HCT116 (cell line): ENCODE results near the gene MNDA. TPM values are rescaled to one million over a fixed set of nuclear protein-coding genes. Genes with fewer than 3 reads are reported as not detected.

Experiments used
- ATAC-seq: fragments of 200-7000 bp; cut with Tn5 transposase; 2 replicates; pipeline ENCODE4 v1.9.1; 2020; ENCODE audit warnings: mild to moderate bottlenecking, moderate library complexity
- BruUV-seq: library from RNA; stranded (reverse); fragments of 400-500 nt; replicated peaks from 2 replicates; lab custom pipeline; 2021; lab: Mats Ljungman, UMichigan
- CTCF ChIA-PET: fragments of 300-600 bp; sonication (Branson Sonifier 250); formaldehyde crosslinking; loops from one replicate; lab custom pipeline; 2021; ENCODE audit warnings: antibody characterized with exemption; lab: Charles Lee
- POLR2A ChIA-PET: fragments of 300-600, 350-600 bp; sonication (Branson Sonifier 250); formaldehyde crosslinking; loops from one replicate; lab custom pipeline; 2021; ENCODE audit warnings: antibody characterized with exemption; lab: Charles Lee
- RAD21 ChIA-PET, 2 experiments: fragments of 300-600 bp; sonication (Branson Sonifier 250); formaldehyde crosslinking; loops; one replicate each; lab custom pipeline; 2023; ENCODE audit warnings: low total read pairs in 2 of 2; ENCODE audit not compliant: uncharacterized antibody in 2 of 2, unreplicated experiment in 2 of 2, low non-redundant PET in 1 of 2; lab: Charles Lee
- DNase-seq: peaks from one replicate; pipeline ENCODE4 v3.0.0-alpha.2; 2010; ENCODE audit warnings: low read depth, low spot score
- H2AFZ ChIP-seq: fragments of 200-600 bp; shearing (Covaris generic), sonication (generic); 2 replicates; pipeline ENCODE4 v1.6.1; 2017; ENCODE audit warnings: low read depth, mixed run types, mixed read lengths, antibody characterized with exemption, low read length; ENCODE audit not compliant: poor library complexity, severe bottlenecking
- H3K27ac ChIP-seq: 2 replicates; pipeline ENCODE4 v1.5.1; 2012; ENCODE audit warnings: low read depth, low read length
- H3K27me3 ChIP-seq: fragments of 200-600 bp; sonication (generic); 2 replicates; pipeline ENCODE4 v1.6.1; 2016; ENCODE audit warnings: mixed run types, low read length, mixed read lengths; ENCODE audit not compliant: insufficient read depth
- H3K36me3 ChIP-seq, 2 experiments: fragments of 200-500 bp in 1 of 2; fragments of 200-600 bp in 1 of 2; sonication (Bioruptor generic) in 1 of 2; sonication (generic) in 1 of 2; 2 replicates each; pipeline versions ENCODE4 v1.5.1 to v1.6.1; 2014 to 2016; ENCODE audit warnings: low read length in 2 of 2, inconsistent platforms in 1 of 2, mixed read lengths in 1 of 2, mixed run types in 1 of 2; ENCODE audit not compliant: insufficient read depth in 2 of 2, control insufficient read depth in 1 of 2
- H3K4me1 ChIP-seq, 2 experiments: fragments of 200-600 bp in 1 of 2; sonication (generic) in 1 of 2; 2 replicates each; pipeline versions ENCODE4 v1.5.1 to v1.6.1; 2012 to 2017; ENCODE audit warnings: low read length in 2 of 2, inconsistent platforms in 1 of 2, mild to moderate bottlenecking in 1 of 2, mixed read lengths in 1 of 2, mixed run types in 1 of 2, moderate library complexity in 1 of 2; ENCODE audit not compliant: insufficient read depth in 2 of 2, control insufficient read depth in 1 of 2
- H3K4me2 ChIP-seq: fragments of 200-600 bp; sonication (generic); 2 replicates; pipeline ENCODE4 v1.6.1; 2017; ENCODE audit warnings: mixed run types, low read length, mixed read lengths
- H3K4me3 ChIP-seq, 2 experiments: fragments of 200-600 bp in 1 of 2; sonication (generic) in 1 of 2; replicated peaks in 1 of 2; 2 replicates each; pipeline ENCODE4 v1.5.1; 2011 to 2016; ENCODE audit warnings: low read length in 2 of 2, control low read depth in 1 of 2, low read depth in 1 of 2, mild to moderate bottlenecking in 1 of 2, mixed read lengths in 1 of 2, mixed run types in 1 of 2
- H3K79me2 ChIP-seq: fragments of 200-600 bp; sonication (generic); 2 replicates; pipeline ENCODE4 v1.6.1; 2017; ENCODE audit warnings: mild to moderate bottlenecking, mixed run types, low read length, moderate library complexity, mixed read lengths; ENCODE audit not compliant: insufficient read depth
- H3K9ac ChIP-seq: fragments of 200-600 bp; sonication (generic); 2 replicates; pipeline ENCODE4 v1.6.1; 2016; ENCODE audit warnings: low read length, mixed read lengths
- H3K9me2 ChIP-seq: fragments of 200-600 bp; sonication (generic), shearing (Covaris generic); 2 replicates; pipeline ENCODE4 v1.6.1; 2017; ENCODE audit warnings: mixed run types, mild to moderate bottlenecking, moderate library complexity; ENCODE audit not compliant: insufficient read depth
- H3K9me3 ChIP-seq, 2 experiments: fragments of 200-500 bp in 1 of 2; fragments of 200-600 bp in 1 of 2; sonication (Bioruptor generic) in 1 of 2; sonication (generic) in 1 of 2; 2 replicates each; pipeline ENCODE4 v1.6.1; 2014 to 2017; ENCODE audit warnings: low read length in 2 of 2, mixed read lengths in 2 of 2, inconsistent platforms in 1 of 2, low read depth in 1 of 2, mild to moderate bottlenecking in 1 of 2, mixed run types in 1 of 2, moderate library complexity in 1 of 2; ENCODE audit not compliant: control insufficient read depth in 1 of 2, insufficient read depth in 1 of 2
- H4K20me1 ChIP-seq: fragments of 200-600 bp; sonication (generic), shearing (Covaris generic); 2 replicates; pipeline ENCODE4 v1.6.1; 2017; ENCODE audit warnings: mixed run types, mild to moderate bottlenecking, moderate library complexity; ENCODE audit not compliant: insufficient read depth
- ELF1 ChIP-seq: IDR thresholded peaks from 2 replicates; pipeline ENCODE4 v1.6.1; 2012; ENCODE audit warnings: low read depth, borderline replicate concordance
- EZH2 ChIP-seq: fragments of 200-600 bp; sonication (generic); IDR thresholded peaks from 2 replicates; pipeline ENCODE4 v1.6.1; 2017; ENCODE audit warnings: antibody characterized with exemption, mixed run types
- FOSL1 ChIP-seq: IDR thresholded peaks from 2 replicates; pipeline ENCODE4 v1.6.1; 2012; ENCODE audit warnings: low read depth
- JUND ChIP-seq: IDR thresholded peaks from 2 replicates; pipeline ENCODE4 v1.6.1; 2012
- POLR2A ChIP-seq: IDR thresholded peaks from 2 replicates; pipeline ENCODE4 v1.7.0; 2011; ENCODE audit warnings: borderline replicate concordance; ENCODE audit not compliant: insufficient read depth, insufficient read length; ENCODE audit errors: extremely low read depth
- POLR2AphosphoS5 ChIP-seq: IDR thresholded peaks from 2 replicates; pipeline ENCODE4 v1.6.1; 2011; ENCODE audit warnings: mild to moderate bottlenecking, low read depth, low read length, moderate library complexity
- REST ChIP-seq: IDR thresholded peaks from 2 replicates; pipeline ENCODE4 v1.6.1; 2012; ENCODE audit warnings: low read depth
- SIN3A ChIP-seq: IDR thresholded peaks from 2 replicates; pipeline ENCODE4 v1.6.1; 2012; ENCODE audit warnings: low read depth
- SP1 ChIP-seq: IDR thresholded peaks from 2 replicates; pipeline ENCODE4 v1.6.1; 2012; ENCODE audit warnings: low read depth
- SRF ChIP-seq: IDR thresholded peaks from 2 replicates; pipeline ENCODE4 v1.6.1; 2012; ENCODE audit warnings: low read depth
- TCF7L2 ChIP-seq: IDR thresholded peaks from 2 replicates; pipeline ENCODE4 v1.7.0; 2011; ENCODE audit warnings: borderline replicate concordance, inconsistent platforms; ENCODE audit not compliant: insufficient read depth, insufficient read length; ENCODE audit errors: extremely low read depth
- ZFX ChIP-seq: fragments of 450-650 bp; IDR thresholded peaks from 2 replicates; pipeline ENCODE4 v1.6.1; 2017
- ZNF274 ChIP-seq: fragments of 200-500 bp; sonication (Bioruptor generic); IDR thresholded peaks from 2 replicates; pipeline ENCODE4 v1.6.1; 2014; ENCODE audit warnings: mild to moderate bottlenecking, low read depth, low read length, inconsistent platforms
- intact Hi-C: fragments of 100-400 bp; cut with micrococcal nuclease; formaldehyde crosslinking; loops from 2 replicates; pipeline ENCODE4 v1.10.0; 2022
- total RNA-seq: library from RNA; stranded (reverse); gene quantifications from one replicate; pipeline ENCODE4 v1.2.1, GENCODE V29; 2021; ENCODE audit not compliant: unreplicated experiment
- TF ChIP-seq, protein P1 (sequence below), 3 experiments: fragments of 200-600 bp in 1 of 3; sonication (generic) in 1 of 3; IDR thresholded peaks in 2 of 3; conservative IDR thresholded peaks in 1 of 3; 2 replicates each; pipeline ENCODE4 v1.5.1; 2012 to 2017; ENCODE audit warnings: low read depth in 2 of 3, low read length in 2 of 3, antibody characterized with exemption in 1 of 3, borderline replicate concordance in 1 of 3, control low read depth in 1 of 3, mild to moderate bottlenecking in 1 of 3, mixed read lengths in 1 of 3, mixed run types in 1 of 3, moderate library complexity in 1 of 3; ENCODE audit not compliant: insufficient read depth in 1 of 3

MNDA gene
- total RNA-seq, 1 experiment from 2014 or later: not detected

GRCh38 chr1:158839566-158839965 is 8.4 kb downstream of the MNDA start:
- no peak overlapping the region for H3K9ac ChIP-seq
- peaks cover 0 to 13% of the 10 kb centered on the region in 2 experiments; a peak in 1 of 4 replicates for H3K9me3 ChIP-seq
- no peak for TF ChIP-seq EZH2
- no peak for TF ChIP-seq POLR2A
- no peak for TF ChIP-seq SRF
- TF ChIP-seq, protein P1, sequence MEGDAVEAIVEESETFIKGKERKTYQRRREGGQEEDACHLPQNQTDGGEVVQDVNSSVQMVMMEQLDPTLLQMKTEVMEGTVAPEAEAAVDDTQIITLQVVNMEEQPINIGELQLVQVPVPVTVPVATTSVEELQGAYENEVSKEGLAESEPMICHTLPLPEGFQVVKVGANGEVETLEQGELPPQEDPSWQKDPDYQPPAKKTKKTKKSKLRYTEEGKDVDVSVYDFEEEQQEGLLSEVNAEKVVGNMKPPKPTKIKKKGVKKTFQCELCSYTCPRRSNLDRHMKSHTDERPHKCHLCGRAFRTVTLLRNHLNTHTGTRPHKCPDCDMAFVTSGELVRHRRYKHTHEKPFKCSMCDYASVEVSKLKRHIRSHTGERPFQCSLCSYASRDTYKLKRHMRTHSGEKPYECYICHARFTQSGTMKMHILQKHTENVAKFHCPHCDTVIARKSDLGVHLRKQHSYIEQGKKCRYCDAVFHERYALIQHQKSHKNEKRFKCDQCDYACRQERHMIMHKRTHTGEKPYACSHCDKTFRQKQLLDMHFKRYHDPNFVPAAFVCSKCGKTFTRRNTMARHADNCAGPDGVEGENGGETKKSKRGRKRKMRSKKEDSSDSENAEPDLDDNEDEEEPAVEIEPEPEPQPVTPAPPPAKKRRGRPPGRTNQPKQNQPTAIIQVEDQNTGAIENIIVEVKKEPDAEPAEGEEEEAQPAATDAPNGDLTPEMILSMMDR (IDR thresholded peaks at IDR 0.05 in 2 of 3, conservative IDR thresholded peaks at IDR 0.05 in 1 of 3; ENCODE audit: borderline replicate concordance in 1 of 3, insufficient read depth in 1 of 3, low read depth in 2 of 3, low read length in 2 of 3): no peak
- DNase-seq: no peak
- no peak overlapping the region for H3K27ac ChIP-seq
- H3K79me2 ChIP-seq: no peaks in the 10 kb centered on the region
- no peaks in the 10 kb centered on the region for H3K27me3 ChIP-seq
- no peaks in the 10 kb centered on the region for H3K36me3 ChIP-seq
- ChIA-PET CTCF (no interaction called here), POLR2A (no interaction called here), RAD21 (no interaction called here)
- H2AFZ ChIP-seq: no peak overlapping the region
- intact Hi-C loops: no loop called here
- no peak overlapping the region for H3K4me2 ChIP-seq
- BruUV-seq: no TSS peak
- no peaks in the 10 kb centered on the region for H4K20me1 ChIP-seq
- no peaks in the 10 kb centered on the region for H3K9me2 ChIP-seq
- H3K4me1 ChIP-seq: no peaks in the 10 kb centered on the region
- no peak for ATAC-seq
- no peak overlapping the region for H3K4me3 ChIP-seq

- Histone ChIP-seq H3K4me2 (no peak overlapping the region), H3K79me2 (no peaks in the 10 kb centered on the region), H3K4me3 (no peak overlapping the region), H3K9ac (no peak overlapping the region), H3K27ac (no peak overlapping the region), H3K9me2 (no peaks in the 10 kb centered on the region), H2AFZ (no peak overlapping the region), H3K36me3 (no peaks in the 10 kb centered on the region), H3K27me3 (no peaks in the 10 kb centered on the region), H4K20me1 (no peaks in the 10 kb centered on the region), H3K9me3 (peaks cover 0 to 13% of the 10 kb centered on the region in 2 experiments; a peak in 1 of 4 replicates), H3K4me1 (no peaks in the 10 kb centered on the region)
- DNase-seq (no peak), ATAC-seq (no peak)
- no TSS peak for BruUV-seq
- intact Hi-C loops: no loop called here
- RAD21 ChIA-PET: no interaction called here
- CTCF ChIA-PET: no interaction called here
- POLR2A ChIA-PET: no interaction called here
- no peak for TF ChIP-seq REST
- no peak for TF ChIP-seq SRF
- TF ChIP-seq SP1: no peak
- no peak for TF ChIP-seq FOSL1
- no peak for TF ChIP-seq SIN3A
- no peak for TF ChIP-seq ELF1
- no peak for TF ChIP-seq POLR2A
- no peak for TF ChIP-seq JUND
- TF ChIP-seq POLR2AphosphoS5: no peak
- no peak for TF ChIP-seq TCF7L2
- TF ChIP-seq ZNF274: no peak
- no peak for TF ChIP-seq ZFX
These were observed 9.1 kb downstream of the MNDA start for GRCh38 chr1:158840236-158840635.
